Endothelial cell of umbilical vein (primary cell): Measurements from ENCODE around the gene DCTD. TPM values are rescaled to one million over a fixed set of nuclear protein-coding genes. Genes with fewer than 3 reads are reported as not detected.

Experiments
- BruUV-seq: library from RNA; stranded (reverse); fragments of 400-500 nt; replicated peaks from 2 replicates; lab custom pipeline; 2021; lab: Mats Ljungman, UMichigan
- CTCF ChIA-PET: fragments of 300-600, 350-600 bp; sonication (Branson Sonifier 250); formaldehyde crosslinking; loops from one replicate; lab custom pipeline; 2021; ENCODE audit warnings: antibody characterized with exemption, inconsistent platforms; lab: Charles Lee
- POLR2A ChIA-PET: fragments of 300-600, 350-600 bp; sonication (Branson Sonifier 250); formaldehyde crosslinking; loops from one replicate; lab custom pipeline; 2021; ENCODE audit warnings: antibody characterized with exemption, inconsistent platforms; lab: Charles Lee
- DNase-seq: peaks from one replicate; pipeline ENCODE4 v3.0.0-alpha.2; 2011; ENCODE audit warnings: low read depth, low spot score
- FAIRE-seq: peaks from 2 replicates; lab custom pipeline; 2011; peaks lifted over from hg19 to GRCh38; lab: Jason Lieb, UNC
- H2AFZ ChIP-seq: 2 replicates; pipeline ENCODE4 v1.6.0; 2012; ENCODE audit warnings: low read depth, low read length, control low read depth, inconsistent platforms
- H3K27ac ChIP-seq: 2 replicates; pipeline ENCODE4 v1.5.1; 2011; ENCODE audit warnings: low read depth, mild to moderate bottlenecking, control low read depth, low read length, moderate library complexity; ENCODE audit not compliant: insufficient read depth
- H3K27me3 ChIP-seq, 2 experiments: 2 replicates each; pipeline versions ENCODE4 v1.6.0 to v1.6.1; 2011; ENCODE audit warnings: low read length in 2 of 2, mixed read lengths in 1 of 2; ENCODE audit not compliant: control insufficient read depth in 2 of 2, insufficient read depth in 2 of 2
- H3K36me3 ChIP-seq, 2 experiments: 2 replicates in 1 of 2; 3 replicates in 1 of 2; pipeline ENCODE4 v1.5.1; 2011; ENCODE audit warnings: low read length in 2 of 2, mild to moderate bottlenecking in 1 of 2, moderate library complexity in 1 of 2; ENCODE audit not compliant: control insufficient read depth in 2 of 2, insufficient read depth in 2 of 2; ENCODE audit errors: extremely low read depth in 1 of 2
- H3K4me1 ChIP-seq: 3 replicates; pipeline ENCODE4 v1.5.1; 2011; ENCODE audit warnings: mild to moderate bottlenecking, low read length; ENCODE audit not compliant: control insufficient read depth, insufficient read depth; ENCODE audit errors: extremely low read depth
- H3K4me2 ChIP-seq: 2 replicates; pipeline ENCODE4 v1.6.1; 2011; ENCODE audit warnings: low read length, control low read depth, mixed read lengths; ENCODE audit not compliant: insufficient read depth
- H3K4me3 ChIP-seq, 3 experiments: fragments of 200-600 bp in 1 of 3; sonication (generic), shearing (Covaris generic) in 1 of 3; replicated peaks in 1 of 3; 2 replicates each; pipeline ENCODE4 v1.5.1; 2011 to 2016; ENCODE audit warnings: control low read depth in 3 of 3, low read length in 3 of 3, mild to moderate bottlenecking in 2 of 3, inconsistent platforms in 1 of 3, low read depth in 1 of 3, moderate library complexity in 1 of 3; ENCODE audit not compliant: insufficient read depth in 1 of 3
- H3K79me2 ChIP-seq: 2 replicates; pipeline ENCODE4 v1.6.0; 2012; ENCODE audit warnings: low read length, inconsistent platforms; ENCODE audit not compliant: control insufficient read depth, insufficient read depth
- H3K9ac ChIP-seq: replicated peaks from 2 replicates; pipeline ENCODE3; 2011; ENCODE audit warnings: low read length, control low read depth; ENCODE audit not compliant: insufficient read depth; ENCODE audit errors: extremely low read depth
- H3K9me1 ChIP-seq: replicated peaks from 3 replicates; pipeline ENCODE4 v1.6.0; 2011; ENCODE audit warnings: mild to moderate bottlenecking, low read length; ENCODE audit not compliant: control insufficient read depth, insufficient read depth; ENCODE audit errors: extremely low read depth
- H3K9me3 ChIP-seq: replicated peaks from 2 replicates; pipeline ENCODE4 v1.5.1; 2012; ENCODE audit warnings: low read length, inconsistent platforms; ENCODE audit not compliant: control insufficient read depth, insufficient read depth
- H4K20me1 ChIP-seq: replicated peaks from 2 replicates; pipeline ENCODE3; 2011; ENCODE audit warnings: mild to moderate bottlenecking, low read length; ENCODE audit not compliant: control insufficient read depth, insufficient read depth; ENCODE audit errors: extremely low read depth
- EZH2 ChIP-seq: IDR thresholded peaks from 2 replicates; pipeline ENCODE4 v1.6.1; 2012; ENCODE audit warnings: borderline replicate concordance, low read depth, mild to moderate bottlenecking, moderate library complexity, low read length, inconsistent platforms; ENCODE audit not compliant: severe bottlenecking
- FOS ChIP-seq: IDR thresholded peaks from 2 replicates; pipeline ENCODE4 v1.6.1; 2011; ENCODE audit warnings: mild to moderate bottlenecking, low read length, moderate library complexity, borderline replicate concordance; ENCODE audit not compliant: insufficient read depth
- GATA2 ChIP-seq: IDR thresholded peaks from 2 replicates; pipeline ENCODE4 v1.7.0; 2011; ENCODE audit warnings: low read depth, mild to moderate bottlenecking, moderate library complexity, mixed read lengths, low read length; ENCODE audit not compliant: insufficient read length, insufficient read depth
- JUN ChIP-seq: IDR thresholded peaks from 2 replicates; pipeline ENCODE4 v1.6.1; 2011; ENCODE audit warnings: borderline replicate concordance, low read depth; ENCODE audit not compliant: insufficient read length, insufficient read depth
- MYC ChIP-seq: IDR thresholded peaks from one replicate; pipeline ENCODE4 v1.6.1; 2011; ENCODE audit warnings: mild to moderate bottlenecking, low read depth, low read length
- POLR2A ChIP-seq: IDR thresholded peaks from 2 replicates; pipeline ENCODE4 v1.6.1; 2012; ENCODE audit warnings: low read depth, mild to moderate bottlenecking, control low read depth, low read length
- POLR2AphosphoS5 ChIP-seq: IDR thresholded peaks from 2 replicates; pipeline ENCODE4 v1.6.1; 2012; ENCODE audit warnings: low read depth, mild to moderate bottlenecking, control low read depth, low read length, moderate library complexity; ENCODE audit not compliant: insufficient read depth
- dilution Hi-C: fragments of 300-500 bp; cut with MboI; formaldehyde crosslinking; loops from one replicate; pipeline ENCODE4 v1.15.0; 2019; ENCODE audit warnings: low sequenced_read_pairs; ENCODE audit not compliant: extremely low pct_ligation_motif_present
- intact Hi-C: fragments of 100-400 bp; cut with micrococcal nuclease; formaldehyde crosslinking; loops from one replicate; pipeline ENCODE4 v1.10.0; 2022
- polyA plus RNA-seq, 4 experiments: library from polyadenylated mRNA; depleted of rRNA in 3 of 4; stranded (reverse) in 3 of 4; unstranded in 1 of 4; fragments of >200 nt; gene quantifications; 2 replicates each; pipeline versions ENCODE4 v1.2.1 to v1.2.3, GENCODE V29; 2011 to 2012; ENCODE audit warnings: missing spikeins in 1 of 4
- total RNA-seq: library from RNA; stranded (reverse); gene quantifications from 2 replicates; pipeline ENCODE4 v1.2.3, GENCODE V29; 2021
- TF ChIP-seq, protein P1 (sequence below), 2 donors: IDR thresholded peaks; 1 replicate in 1 of 2; 2 replicates in 1 of 2; pipeline ENCODE4 v1.5.1; 2011; ENCODE audit warnings: low read length in 2 of 2, mild to moderate bottlenecking in 2 of 2, moderate library complexity in 2 of 2, control low read depth in 1 of 2, inconsistent platforms in 1 of 2, low read depth in 1 of 2; ENCODE audit not compliant: insufficient read depth in 1 of 2; ENCODE audit errors: extremely low read depth in 1 of 2
- TF ChIP-seq, protein P2 (sequence below): IDR thresholded peaks from 2 replicates; pipeline ENCODE4 v1.6.1; 2011; ENCODE audit not compliant: insufficient read depth, insufficient read length

Gene DCTD
- total and polyA plus RNA-seq, 2 donors (not counting 3 experiments of a cell fraction or from before 2014, with no cell fraction given), result 105 to 111 TPM

DNA sequence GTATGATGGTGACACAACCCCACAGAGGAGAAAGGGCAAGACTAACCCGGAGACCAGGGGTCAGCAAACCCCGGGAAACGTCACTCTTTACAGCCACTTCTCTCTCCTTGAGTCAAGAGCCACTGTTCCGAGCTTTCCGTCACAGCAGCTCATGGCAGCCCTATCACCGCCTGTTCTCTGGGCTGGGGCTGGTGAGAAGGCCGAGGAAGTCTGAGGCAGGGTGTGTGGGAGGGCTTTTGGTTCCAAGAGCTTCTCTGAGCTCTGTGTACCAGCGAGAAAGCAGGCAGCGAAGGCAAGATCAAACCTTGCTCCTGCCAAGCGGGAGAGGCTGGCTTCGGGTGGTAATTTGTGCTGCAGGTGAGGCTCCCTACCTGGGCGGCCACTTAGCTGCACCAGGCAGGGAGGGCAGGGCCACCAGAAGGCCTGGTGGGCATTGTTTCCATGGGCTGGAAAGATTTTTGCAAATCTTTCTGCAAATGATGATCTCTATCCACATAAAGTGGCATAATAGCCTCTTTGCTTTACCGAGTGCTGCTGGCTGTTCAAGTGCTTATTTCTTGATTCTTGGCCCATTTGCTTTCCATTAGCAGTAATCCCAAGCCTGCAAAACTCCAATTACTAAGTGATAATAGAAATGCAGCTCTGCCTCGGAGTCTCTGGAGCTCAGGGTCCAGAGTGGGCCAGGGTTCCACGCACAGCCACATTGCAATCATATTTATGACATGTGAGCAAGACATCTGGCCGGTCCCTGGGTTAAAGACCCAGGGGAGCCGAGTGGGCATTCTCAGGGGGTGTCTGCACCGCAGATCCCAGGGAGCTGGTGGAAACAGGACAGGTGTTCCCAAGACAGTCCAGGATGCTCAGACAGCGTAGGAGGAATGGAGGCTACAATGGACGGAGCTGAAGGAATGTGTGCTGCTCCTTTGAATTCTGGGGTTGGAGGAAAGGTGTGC is 41.5 kb downstream of the DCTD start:
- no peak overlapping the region for H3K4me3 ChIP-seq
- no peaks in the 10 kb centered on the region for H3K79me2 ChIP-seq
- H3K9ac ChIP-seq, result no peak overlapping the region
- ChIA-PET POLR2A (no interaction called here), CTCF (no interaction called here)
- intact Hi-C loops (no loop called here), dilution Hi-C loops (no loop called here)
- no peaks in the 10 kb centered on the region for H3K9me3 ChIP-seq
- H2AFZ ChIP-seq, result no peak overlapping the region
- BruUV-seq, result no TSS peak
- no peak overlapping the region for H3K27ac ChIP-seq
- no peaks in the 10 kb centered on the region for H3K27me3 ChIP-seq
- no peaks in the 10 kb centered on the region for H3K4me1 ChIP-seq
- TF ChIP-seq GATA2, result no peak
- TF ChIP-seq JUN, result no peak
- TF ChIP-seq FOS, result no peak
- TF ChIP-seq, protein P1, sequence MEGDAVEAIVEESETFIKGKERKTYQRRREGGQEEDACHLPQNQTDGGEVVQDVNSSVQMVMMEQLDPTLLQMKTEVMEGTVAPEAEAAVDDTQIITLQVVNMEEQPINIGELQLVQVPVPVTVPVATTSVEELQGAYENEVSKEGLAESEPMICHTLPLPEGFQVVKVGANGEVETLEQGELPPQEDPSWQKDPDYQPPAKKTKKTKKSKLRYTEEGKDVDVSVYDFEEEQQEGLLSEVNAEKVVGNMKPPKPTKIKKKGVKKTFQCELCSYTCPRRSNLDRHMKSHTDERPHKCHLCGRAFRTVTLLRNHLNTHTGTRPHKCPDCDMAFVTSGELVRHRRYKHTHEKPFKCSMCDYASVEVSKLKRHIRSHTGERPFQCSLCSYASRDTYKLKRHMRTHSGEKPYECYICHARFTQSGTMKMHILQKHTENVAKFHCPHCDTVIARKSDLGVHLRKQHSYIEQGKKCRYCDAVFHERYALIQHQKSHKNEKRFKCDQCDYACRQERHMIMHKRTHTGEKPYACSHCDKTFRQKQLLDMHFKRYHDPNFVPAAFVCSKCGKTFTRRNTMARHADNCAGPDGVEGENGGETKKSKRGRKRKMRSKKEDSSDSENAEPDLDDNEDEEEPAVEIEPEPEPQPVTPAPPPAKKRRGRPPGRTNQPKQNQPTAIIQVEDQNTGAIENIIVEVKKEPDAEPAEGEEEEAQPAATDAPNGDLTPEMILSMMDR (IDR thresholded peaks at IDR 0.05; ENCODE audit: extremely low read depth in 1 of 2, insufficient read depth in 1 of 2, low read depth in 1 of 2, low read length in 2 of 2), result no peak
- TF ChIP-seq, protein P2, sequence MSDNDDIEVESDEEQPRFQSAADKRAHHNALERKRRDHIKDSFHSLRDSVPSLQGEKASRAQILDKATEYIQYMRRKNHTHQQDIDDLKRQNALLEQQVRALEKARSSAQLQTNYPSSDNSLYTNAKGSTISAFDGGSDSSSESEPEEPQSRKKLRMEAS, result no peak
- TF ChIP-seq POLR2AphosphoS5, result no peak
- TF ChIP-seq POLR2A, result no peak
- no peak for TF ChIP-seq MYC
- no peak for TF ChIP-seq EZH2
- H4K20me1 ChIP-seq, result no peaks in the 10 kb centered on the region
- H3K36me3 ChIP-seq, result no peaks in the 10 kb centered on the region
- H3K9me1 ChIP-seq, result no peaks in the 10 kb centered on the region
- DNase-seq, result no peak
- no peak for FAIRE-seq
- H3K4me2 ChIP-seq, result no peak overlapping the region
